Muscle of back (tissue), 11 donors: ENCODE measurements around the gene DIS3L2. TPM values are rescaled to one million over a fixed set of nuclear protein-coding genes. Genes with fewer than 3 reads are reported as not detected.
"Not testable (repeated sequence)": the region's sequence is repeated elsewhere in the genome, so short reads cannot be mapped to it uniquely, and the experiment has no call there.

Source experiments
- DNase-seq, 3 donors: peaks; one replicate each; pipeline versions ENCODE4 v3.0.0 to v3.0.0-alpha.2; 2013
- polyA plus RNA-seq, 10 donors: library from polyadenylated mRNA; unstranded; fragments of 120-200 nt; gene quantifications; one replicate each; pipeline ENCODE4 v1.2.1, GENCODE V29; 2013; ENCODE audit not compliant: insufficient read length in 10 of 10

The DIS3L2 gene
- polyA plus RNA-seq, 10 donors = 19.2 to 27.2 (median 23.7) TPM

DNA sequence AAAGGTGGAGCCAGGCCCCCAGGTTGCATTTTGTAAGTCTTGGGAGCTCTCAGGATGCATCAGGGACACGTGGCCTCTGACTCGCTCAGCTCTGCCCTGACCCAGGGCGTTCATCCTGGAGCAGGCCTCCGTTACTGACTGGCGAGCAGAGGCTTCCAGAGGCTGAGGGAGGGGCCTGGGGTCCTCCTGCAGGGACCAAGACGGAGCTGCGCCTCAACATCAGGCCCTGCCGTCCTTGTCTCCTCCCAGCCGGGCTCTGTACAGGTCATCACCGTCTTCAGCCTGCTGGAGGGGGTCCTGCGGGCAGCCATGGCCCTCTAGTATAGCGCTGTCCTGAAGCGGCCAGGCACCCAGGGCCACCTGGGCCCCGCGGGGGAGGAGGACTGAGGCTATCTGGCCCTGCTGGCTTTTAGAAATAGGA lies 406.8 kb downstream of the DIS3L2 start:
- no peak for DNase-seq

DNA sequence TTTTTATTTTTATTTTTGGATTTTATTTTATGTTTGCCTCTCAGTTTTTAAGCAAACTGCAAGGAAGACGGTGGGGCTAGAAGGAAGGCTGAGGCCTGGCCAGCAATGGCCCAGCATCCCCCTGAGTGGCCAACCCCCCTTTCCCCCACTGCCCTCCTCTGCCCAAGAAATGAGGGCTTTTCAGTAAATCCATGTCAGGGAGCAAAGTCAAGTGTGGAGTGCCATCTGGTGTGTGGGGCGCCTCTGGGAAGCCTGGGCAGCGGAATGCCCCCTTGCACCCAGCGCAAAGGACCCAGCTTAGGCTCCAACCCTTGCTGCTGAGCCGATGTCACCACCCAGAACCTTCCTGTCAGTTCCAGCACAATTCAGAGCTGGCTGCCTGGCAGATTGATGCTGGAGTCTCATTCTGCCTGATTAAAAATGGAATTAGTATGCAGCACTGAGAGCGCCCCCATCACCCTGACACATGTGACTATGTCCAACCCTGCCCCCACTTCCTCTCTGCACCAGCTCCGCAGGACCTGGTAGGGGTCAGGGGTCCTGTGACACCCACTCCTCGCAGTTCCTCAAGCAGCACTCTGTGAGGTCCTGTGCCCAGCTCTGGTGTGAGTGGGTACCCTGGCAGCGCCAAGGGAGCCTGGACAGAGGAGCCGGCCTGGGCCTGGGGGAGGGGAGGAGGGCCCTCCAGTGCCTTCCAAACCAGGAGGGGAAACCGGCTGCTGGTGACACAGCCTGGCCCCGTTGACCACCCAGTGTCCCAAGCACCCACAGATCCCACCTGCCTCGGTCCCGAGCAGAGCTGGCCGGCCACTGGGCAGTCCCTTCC lies 407.8 kb downstream of the DIS3L2 start:
- DNase-seq = no peak

DNA sequence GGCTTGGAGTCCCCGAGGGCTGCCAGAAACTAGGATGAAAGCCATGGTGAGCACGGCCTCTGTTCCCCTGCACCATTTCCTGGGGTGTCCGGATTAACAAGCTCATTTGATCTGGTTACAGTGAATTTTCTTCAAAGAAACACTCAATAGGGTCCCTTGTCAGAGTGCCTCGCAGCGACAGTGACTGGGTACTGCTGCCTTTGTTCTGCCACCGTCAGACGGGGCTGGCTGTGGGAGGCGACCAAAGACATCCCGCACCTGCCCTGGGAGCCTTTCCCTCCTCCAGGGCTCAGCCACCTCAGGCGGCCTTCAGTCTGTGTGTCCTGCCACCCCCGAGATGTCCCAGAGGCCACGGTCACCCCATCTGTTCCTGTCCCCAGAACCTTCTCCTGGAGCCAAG lies 408.5 kb downstream of the DIS3L2 start:
- DNase-seq = not testable (repeated sequence)

DNA sequence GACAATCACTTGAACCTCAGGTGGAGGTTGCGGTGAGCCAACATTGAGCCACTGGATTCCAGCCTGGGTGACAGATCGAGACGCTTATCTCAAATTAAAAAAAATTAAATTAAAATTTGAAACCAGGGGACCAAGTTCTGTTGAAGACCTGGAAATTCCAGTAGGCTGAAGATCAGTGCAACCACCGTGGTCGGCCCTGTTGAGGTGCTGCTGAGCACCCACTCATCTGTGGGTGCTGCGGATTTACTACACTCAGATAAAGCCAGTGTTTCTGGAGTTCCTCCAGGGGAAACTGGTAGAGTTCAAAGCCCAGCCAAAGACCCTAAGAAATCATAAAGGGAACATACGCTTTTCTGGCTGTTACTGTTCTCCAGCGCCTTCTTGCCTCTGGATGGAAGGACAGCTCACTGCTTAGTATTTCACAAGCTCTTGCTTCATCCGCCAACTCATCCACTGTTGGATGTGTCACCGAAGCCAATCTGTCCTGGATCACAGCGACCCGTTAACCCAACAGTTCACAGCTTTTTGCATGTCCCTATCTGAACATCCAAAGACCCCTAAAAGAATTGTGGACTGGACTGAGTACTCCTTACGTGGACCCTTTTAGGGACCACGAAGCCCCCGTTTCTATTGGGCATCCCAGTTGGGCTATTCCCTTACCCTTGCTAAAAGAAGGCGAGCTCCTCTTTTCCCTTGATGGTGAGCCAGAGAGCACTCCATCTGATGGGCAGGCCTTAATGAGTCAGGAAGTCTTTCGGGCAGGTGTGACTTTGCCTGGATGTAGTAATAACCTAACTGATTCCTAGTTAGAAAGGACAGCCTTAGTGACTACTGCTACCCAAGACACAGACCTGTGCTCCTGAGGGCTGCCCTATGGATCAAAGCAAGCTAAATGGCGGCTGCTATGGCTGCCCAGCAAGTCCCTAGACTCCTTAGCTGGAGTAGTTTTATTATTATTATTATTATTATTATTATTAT lies 411.0 kb downstream of the DIS3L2 start:
- DNase-seq = no peak

- DNase-seq = no peak
Measured at GRCh38 chr2:232374356-232374755, 412.8 kb downstream of the DIS3L2 start.

GRCh38 chr2:232375164-232375563 lies 413.7 kb downstream of the DIS3L2 start:
- no peak for DNase-seq

DNA sequence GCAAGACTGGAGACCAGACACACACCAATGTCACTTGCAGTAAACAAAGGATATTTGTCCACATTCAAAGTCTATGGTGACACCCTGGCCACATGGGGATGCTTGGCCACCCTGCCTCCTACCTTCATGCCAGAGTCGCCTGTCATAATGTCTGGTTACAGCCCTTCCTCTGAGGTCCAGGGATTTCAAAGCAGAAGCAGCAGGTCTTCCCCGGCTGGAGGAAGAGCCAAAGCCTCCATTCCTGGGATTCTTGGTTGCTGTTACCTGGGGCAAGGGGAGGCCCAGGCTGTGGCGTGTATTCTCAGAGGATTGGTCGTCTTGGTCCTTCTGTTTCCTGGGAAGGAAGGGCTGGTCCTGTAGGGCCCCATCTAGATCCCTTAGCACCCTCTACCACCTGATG lies 414.7 kb downstream of the DIS3L2 start:
- no peak for DNase-seq

- DNase-seq = no peak
Measured at GRCh38 chr2:232376713-232377112, 415.2 kb downstream of the DIS3L2 start.

GRCh38 chr2:232377319-232377718 lies 415.8 kb downstream of the DIS3L2 start:
- DNase-seq = no peak

DNA sequence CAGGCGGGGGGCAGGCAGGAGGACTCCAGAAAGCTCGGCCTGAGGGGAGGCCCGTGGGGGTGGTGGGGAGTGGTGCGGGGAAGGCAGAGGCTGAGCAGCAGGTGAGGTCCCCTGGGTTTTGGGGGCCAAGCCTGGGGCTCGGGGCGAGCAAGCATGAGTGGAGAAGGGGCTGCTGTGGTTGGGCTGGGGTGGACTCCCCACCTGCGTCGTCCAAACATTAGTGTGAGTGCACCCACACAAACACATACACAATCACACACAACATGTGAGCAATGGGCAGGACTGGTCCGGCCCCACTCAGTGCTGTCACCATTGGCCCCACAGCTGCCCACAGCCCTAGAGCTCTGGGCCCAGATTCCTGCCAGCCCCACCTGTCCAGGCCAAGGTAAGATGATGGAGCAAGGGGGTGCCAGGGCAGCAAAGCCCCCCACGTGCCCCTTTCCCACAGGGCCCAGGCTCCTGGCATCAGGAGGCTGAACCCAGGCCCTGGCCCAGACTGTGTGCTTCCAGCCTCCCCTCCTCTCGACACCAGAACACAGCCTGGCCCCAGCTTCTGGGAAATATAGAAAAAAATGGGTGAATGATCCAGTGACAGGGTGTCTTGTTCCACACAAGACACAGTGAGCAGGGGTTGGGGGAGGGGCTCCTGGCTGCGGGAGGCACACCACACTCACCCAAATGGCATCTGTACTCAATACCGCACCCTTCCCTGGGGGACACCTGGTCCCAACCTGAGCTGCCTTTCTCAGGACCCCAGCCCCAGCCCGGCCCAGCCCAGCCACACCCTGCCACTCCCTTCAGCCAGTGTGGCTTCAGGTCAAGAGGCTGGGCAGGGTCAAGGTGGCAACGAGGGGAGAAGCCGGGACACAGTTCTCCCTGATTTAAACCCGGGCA lies 416.6 kb downstream of the DIS3L2 start:
- no peak for DNase-seq

DNA sequence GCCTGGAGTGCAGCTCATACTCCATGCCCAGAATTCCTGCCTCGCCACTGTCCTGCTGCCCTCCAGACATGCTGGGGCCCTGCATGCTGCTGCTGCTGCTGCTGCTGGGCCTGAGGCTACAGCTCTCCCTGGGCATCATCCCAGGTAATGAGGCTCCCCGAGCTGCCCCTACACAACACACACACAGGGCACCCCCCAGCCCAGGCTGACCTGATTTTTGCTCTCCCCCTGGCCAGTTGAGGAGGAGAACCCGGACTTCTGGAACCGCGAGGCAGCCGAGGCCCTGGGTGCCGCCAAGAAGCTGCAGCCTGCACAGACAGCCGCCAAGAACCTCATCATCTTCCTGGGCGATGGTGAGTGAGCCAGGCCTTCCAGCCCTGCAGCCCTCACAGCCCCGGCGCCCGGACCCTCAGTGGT lies 417.2 kb downstream of the DIS3L2 start, which contains the start of gene ALPP:
TSS of gene ALPP (plus strand) at position 17 of the 417 bp plus-strand sequence. CDS start at position 69, 52 bp downstream.
- DNase-seq = not testable (repeated sequence)

GRCh38 chr2:232379610-232380590 lies 418.4 kb downstream of the DIS3L2 start:
- not testable (repeated sequence) for DNase-seq

DNA sequence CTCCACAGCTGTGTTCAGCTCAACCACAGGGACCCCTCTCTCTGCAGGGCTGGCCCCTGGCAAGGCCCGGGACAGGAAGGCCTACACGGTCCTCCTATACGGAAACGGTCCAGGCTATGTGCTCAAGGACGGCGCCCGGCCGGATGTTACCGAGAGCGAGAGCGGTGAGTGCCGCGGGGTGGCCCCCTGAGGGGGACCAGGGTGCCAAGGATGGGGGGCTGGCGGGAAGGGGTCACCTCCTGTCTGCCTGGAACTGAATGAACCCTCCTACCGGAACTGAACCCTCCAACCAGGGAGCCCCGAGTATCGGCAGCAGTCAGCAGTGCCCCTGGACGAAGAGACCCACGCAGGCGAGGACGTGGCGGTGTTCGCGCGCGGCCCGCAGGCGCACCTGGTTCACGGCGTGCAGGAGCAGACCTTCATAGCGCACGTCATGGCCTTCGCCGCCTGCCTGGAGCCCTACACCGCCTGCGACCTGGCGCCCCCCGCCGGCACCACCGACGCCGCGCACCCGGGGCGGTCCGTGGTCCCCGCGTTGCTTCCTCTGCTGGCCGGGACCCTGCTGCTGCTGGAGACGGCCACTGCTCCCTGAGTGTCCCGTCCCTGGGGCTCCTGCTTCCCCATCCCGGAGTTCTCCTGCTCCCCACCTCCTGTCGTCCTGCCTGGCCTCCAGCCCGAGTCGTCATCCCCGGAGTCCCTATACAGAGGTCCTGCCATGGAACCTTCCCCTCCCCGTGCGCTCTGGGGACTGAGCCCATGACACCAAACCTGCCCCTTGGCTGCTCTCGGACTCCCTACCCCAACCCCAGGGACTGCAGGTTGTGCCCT lies 419.9 kb downstream of the DIS3L2 start:
- not testable (repeated sequence) for DNase-seq

- no peak for DNase-seq
Measured at GRCh38 chr2:232382331-232383225, 421.1 kb downstream of the DIS3L2 start.

GRCh38 chr2:232384466-232384865 lies 423.0 kb downstream of the DIS3L2 start:
- no peak for DNase-seq

DNA sequence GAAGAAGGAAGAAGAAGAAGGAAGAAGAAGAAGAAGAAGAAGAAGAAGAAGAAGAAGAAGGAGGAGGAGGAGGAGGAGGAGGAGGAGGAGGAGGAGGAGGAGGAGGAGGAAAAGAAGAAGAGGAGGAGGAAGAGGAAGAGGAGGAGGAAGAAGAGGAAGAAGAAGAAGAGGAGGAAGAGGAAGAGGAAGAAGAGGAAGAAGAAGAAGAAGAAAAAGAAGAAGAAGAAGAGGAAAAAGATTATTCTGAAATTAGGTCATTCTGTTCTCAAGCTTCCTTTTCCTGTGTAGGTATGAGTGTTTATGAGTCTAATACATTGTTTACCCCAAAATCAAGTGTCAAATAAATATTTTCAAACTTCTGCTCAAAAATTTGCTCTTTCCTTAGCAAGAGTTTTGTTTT lies 423.5 kb downstream of the DIS3L2 start:
- not testable (repeated sequence) for DNase-seq

- DNase-seq = peak in 1 of 3 donors; percentile 41
Measured at GRCh38 chr2:232385660-232386489, 424.4 kb downstream of the DIS3L2 start.
